H4 (cell line): ENCODE data around the gene XIRP1. TPM values are rescaled to one million over a fixed set of nuclear protein-coding genes. Genes with fewer than 3 reads are reported as not detected.

Experiments
- DNase-seq: peaks from one replicate; pipeline ENCODE4 v3.0.0-alpha.2; 2015; ENCODE audit warnings: low spot score
- total RNA-seq: library from RNA; depleted of rRNA; stranded (reverse); fragments of >200 nt; shearing (Covaris generic); gene quantifications from 2 replicates; pipeline ENCODE4 v1.2.3, GENCODE V29; 2014

The XIRP1 gene
- total RNA-seq, 1 experiment from 2014 or later = not detected

DNA sequence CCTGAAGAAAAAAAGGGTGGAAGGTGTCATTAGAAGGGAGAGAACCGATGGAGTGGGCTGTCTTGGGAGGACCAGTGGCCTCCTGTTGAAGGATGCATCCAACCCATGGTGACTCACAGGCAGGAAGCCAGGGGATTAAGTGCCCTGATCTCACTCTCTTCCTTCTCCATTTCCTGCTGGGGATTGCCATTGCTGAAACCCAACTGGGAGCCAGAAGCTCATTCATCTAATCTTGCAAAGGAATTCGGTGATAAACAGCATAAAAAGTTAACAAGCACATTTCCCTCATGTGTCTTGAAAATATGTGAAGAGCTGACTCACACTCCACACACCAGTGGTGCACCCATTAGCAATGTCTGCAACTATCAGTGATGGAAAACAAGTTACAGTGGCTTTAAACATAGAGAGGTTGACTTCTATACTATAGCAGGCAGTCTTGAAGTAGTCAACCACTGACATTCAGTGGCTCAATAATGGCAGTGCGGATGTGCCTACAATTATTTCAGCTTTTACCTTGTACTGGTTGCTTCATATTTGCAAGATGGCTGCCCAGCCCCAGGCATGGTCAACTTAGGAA lies 26.2 kb downstream of the XIRP1 start:
- DNase-seq = peak; percentile 78

DNA sequence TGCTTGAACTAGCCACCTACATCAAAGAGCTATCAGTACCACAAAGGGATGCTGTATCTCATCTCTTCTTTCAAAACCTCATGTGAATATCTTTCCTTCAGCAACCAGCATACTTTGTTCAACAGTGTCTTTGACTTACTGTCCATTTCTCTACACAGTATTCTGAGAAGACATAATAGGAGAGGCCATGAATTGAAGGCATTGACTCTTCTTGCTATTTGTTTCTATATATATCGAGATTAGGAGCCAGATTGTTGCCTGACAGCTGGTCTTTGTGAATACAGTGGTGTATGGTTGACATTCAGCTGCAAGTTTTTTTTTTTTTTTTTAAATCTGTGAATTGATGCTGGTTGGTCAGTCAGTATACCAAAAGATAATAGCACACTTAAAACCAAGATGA lies 26.9 kb downstream of the XIRP1 start:
- no peak for DNase-seq

GRCh38 chr3:39164414-39164813 lies 28.0 kb downstream of the XIRP1 start:
- DNase-seq = no peak

GRCh38 chr3:39158148-39158715 lies 34.2 kb downstream of the XIRP1 start:
- DNase-seq = no peak

DNA sequence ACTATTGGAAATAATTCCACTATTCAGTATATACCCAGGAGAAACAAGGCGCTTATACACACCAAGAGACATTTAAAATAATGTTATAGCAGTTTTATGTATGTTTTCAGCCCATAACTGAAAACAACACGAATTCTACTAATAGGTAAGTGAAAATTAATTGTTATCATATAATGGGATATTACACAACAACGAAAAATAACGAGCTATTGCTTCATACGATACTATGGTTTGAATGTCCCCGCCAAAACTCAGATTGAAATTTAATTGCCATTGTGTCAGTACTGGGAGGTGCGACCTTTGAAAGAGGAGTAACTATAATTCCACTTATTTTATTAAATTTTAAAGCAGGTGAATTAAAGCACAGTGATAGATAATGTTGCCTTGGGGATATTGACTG lies 35.0 kb downstream of the XIRP1 start:
- no peak for DNase-seq

DNA sequence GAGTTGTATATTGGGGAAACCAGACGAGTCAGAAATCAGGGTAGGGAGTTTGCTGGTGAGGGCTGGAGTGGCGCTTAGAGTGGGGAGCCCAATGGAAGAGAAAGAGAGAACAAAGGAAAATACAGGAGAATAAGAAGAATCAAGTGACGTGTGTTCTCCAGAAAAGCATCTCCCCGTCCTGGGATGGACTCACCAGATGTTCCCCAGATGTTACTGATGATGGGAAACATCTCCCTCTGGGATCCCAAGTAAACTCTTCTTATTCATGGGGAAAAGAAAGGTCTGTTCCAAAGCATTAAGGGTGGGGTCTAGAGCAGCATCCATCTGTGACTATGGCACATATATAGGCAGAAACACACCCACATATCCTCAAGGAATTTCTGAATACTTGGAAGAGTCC lies 36.0 kb downstream of the XIRP1 start:
- DNase-seq = no peak

DNA sequence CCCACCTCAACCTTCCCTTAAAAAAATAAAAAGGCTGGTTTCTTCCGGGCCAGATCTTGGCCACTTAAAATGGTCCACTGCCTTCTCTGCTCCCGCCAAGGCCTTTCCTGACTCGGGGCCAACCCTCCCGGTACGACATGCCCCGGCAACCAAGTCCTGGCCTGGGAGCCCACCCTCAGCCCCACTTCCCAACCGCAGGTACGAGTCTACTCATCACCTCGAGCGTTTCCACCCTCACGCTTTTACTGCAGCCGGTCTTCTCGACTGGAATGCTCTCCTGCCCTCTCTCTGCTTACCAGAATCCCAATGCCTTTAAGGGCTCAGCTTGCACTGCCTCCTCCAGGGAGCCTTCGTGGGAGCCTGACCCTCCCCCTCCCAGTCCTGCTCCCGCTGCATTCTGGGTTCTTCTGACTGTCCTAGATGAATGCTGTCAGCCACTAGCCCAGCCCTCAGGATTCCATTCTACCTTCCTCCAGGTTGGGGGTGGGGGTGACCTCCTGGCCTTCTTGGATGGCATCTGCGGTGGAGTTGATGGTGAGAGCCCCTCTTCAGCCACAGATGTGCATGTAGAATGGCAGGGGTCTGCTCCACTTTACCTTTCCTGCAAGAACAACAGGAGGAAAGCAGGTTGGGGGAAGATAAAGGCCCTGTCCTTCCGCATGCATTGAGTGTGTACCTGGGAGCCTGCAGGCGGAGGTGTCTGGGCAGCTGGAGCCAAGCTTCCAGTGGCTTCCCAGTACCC lies 37.9 kb downstream of the XIRP1 start:
- DNase-seq = no peak

- no peak for DNase-seq
These were observed 38.5 kb downstream of the XIRP1 start for GRCh38 chr3:39153977-39154279.

DNA sequence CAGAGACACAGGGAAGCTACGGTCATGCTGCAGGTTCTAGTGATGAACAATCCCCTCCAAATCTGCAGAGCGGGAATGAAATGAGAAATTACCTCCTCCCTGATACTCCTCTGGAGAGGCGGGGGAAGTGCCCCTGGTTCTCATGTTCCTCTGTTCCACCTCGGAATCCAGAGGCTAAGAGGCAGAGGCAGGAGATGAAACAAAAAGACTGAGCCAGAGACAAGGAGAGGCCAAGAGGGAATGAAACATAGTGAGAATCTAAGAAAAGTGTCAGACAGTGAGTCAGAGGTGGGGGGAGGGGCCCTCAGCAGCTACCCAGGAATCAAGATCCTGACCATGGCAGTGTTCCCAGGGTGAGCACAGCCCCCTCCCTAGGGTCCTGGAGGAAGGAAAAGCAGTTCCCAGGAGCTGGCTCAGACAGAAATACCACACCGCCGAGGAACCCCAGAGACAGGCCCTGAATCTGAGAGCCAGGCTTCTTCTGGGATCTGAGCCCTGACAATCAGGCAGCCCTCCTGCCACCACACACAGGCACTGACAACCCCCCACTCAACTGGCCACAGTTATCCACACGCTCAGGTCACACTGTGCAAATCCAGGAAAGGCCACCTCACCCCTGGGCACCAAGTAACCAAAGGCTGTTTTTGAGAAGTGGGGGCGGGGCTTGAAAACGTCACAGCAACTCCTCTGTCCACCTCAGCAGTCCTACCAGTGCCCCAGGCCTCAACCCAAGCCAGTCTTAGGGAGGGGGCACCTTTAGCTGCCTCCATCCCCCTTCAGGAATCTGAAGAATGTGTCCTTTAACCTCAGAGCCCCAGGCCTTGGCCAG lies 41.4 kb downstream of the XIRP1 start:
- peak; percentile 86 for DNase-seq

DNA sequence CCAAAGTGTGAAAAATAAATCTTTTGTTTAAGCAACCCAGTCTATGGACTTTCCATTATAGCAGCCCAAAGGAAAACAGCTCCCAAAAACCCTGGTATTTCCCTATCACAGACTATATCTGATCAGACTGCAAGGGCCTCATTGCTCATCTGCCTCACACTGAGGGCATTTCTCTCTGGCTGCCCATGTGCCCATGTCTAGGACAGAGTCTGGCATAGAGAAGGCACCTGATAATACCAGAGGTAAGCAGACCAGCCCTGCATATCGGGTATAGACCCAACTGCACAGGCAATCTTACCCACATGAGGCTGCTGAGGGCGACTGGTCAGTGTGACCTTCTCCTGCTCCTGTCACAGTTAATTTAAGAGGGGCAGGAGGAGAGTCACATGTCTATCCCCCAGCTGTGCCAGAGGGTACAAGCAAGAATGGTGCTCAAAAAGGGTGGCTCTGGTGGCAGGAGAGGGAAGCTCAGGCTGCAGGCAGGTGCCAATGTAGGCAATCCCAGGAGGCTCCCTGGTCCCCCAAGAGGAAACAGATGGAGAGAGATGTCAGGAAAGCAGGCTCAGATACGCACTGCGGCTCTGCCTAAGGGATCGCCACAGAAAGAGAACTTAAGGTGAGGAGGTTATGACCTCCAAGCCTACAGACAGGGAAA lies 42.1 kb downstream of the XIRP1 start:
- DNase-seq = no peak

DNA sequence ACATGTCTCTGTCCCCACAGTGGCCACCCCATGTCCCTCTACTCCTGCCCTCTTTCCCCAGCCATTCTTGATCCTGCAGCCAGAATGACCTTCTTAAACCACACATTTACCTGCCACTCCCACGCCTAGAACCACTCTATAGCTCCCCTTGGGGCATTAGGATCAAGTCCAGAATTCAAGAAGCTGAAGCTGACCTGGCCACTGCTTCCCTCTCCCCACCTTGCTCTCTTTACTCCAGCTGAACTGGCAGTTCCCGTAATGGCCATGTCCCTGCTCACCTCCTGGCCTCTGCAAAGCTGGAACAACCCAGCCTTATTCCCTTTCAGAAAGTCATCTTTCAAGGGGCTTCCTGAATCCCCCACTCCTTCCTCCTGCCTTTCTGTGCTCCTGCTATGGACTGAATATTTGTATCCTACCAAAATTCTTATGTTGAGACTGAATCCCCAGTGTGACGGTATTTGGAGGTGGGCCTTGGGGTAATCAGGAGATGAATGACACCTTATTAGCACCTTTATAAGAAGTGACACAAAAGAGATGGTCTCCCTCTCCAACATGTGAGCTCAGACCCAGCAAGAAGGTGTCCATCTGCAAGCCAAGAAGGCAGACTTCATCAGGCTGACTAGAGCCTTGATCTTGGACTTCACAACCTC lies 42.8 kb downstream of the XIRP1 start:
- no peak for DNase-seq

DNA sequence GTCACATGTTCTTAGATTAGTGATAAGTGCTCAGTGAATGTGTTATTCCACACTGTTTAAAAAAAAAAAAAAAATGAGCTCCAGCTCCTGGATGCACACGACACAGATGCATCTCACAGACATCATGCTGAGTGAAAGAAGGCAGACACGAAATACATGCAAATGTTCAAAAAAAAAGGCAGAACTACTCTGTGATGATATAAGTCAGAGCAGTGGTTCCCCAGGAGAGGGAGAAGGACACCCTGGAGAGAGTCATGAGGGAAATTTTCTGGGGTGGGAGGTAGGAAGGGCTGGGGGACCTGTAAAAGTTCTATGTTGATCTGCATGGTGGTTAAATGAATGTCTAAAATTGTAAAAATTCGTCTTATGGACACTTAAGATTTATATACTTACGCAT lies 43.3 kb downstream of the XIRP1 start:
- no peak for DNase-seq

DNA sequence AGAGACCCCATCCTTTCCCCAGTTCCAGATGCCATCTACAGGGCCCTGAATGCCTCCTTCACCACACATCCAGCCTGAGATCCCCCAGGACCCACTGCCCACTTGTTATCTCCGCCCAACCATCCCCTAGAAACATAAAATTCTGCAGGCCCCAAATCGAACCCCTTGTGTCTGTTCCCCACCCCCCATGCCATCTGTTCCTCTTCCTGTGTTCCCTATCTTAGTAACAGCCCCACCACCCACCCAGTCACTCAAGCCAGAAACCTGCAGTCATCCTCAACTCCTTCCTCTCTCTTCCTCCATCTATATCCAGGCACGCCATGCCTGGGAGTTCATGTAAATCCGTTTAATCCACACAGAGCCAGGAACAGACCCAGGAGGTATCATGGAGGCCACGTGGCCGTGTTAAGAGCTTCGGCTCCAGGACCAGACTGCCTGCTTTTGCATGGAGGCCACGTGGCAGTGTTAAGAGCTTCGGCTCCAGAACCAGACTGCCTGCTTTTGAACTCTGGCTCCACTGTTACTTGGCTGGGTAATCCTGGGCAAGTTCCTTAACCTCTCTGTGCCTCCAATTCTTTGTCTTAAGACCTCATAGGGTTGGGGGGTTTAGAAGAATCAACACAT lies 43.8 kb downstream of the XIRP1 start:
- no peak for DNase-seq

DNA sequence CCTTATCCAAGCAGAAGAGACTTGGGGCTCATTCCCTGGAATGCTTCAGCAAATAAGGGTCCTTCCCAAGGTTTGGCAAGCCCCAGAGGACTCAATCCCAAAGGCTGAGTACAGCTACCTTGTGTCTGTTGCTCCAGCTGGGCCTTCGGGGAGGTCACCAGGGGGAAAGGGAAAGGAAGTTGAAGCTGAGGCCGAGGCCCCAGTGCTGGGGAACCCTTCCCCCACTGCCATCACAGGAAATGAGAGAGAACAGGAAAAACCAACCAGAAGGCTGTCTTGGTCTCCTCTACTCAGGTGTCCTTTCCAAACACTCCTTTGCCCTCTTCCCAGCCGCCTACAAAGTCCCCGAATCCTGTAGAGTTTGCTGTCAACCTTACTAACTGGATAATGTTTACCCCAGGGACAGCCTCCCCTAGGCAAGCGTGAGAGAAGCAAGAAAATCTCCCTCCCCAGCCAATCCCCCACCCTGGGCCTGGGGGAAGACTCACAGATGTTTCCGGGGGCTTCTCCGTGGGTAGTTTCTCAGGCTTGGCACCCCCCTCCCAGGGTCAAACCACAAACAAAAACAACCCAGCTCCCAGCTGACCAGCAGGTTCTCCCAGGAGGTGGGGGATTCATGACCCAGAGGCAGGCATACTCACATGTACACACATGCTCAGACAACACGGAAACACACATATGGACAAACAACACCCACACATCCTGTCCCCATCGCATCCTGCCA lies 44.5 kb downstream of the XIRP1 start:
- DNase-seq = peak; percentile 41

DNA sequence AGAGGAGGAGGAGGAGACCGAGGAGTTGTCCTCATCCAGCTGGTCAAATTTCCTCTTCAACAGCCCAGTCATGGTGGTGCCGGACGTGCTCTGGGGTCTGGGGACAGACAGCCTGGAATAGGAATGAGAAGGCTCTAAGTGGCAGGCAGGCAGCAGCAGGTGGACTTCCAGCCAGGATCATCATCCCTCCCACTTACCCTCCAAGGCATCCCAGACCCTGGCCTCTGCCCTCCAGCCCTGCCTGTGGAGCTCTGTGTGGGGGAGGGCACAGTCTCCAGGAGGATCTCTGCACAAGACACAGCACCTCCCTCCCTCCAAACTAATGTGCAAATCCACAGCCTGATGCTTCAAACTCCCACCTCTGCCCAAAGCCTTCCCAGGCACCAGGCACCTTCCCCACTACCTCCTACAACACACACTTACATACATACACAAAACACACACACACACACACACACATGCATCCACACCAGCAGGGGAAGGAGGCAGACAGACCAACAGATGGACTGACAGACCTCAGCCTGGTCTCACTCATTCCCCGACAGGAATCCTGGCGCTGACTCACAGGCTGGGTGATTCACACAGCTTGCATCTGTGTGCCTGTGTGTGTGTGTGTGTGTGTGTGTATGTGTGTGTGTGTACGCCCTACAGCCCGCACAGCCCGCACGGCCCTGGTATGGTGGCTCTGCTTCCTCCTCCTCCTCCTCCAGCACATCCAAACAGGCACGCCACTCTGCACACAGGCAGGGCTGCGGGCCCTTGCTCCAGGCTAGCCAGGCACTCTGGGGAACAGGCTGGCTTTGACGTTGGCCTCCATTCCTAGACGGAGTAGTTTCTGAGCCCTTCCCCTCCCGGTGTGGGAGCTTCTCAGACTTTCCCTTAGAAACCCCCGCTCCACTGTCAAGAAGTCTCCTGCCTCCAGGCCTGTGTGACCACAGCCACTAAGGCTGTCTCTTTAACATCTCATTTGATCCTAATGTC lies 45.5 kb downstream of the XIRP1 start:
- DNase-seq = peak; percentile 89

- DNase-seq = no peak
These were observed 46.3 kb downstream of the XIRP1 start for GRCh38 chr3:39146083-39146501.

DNA sequence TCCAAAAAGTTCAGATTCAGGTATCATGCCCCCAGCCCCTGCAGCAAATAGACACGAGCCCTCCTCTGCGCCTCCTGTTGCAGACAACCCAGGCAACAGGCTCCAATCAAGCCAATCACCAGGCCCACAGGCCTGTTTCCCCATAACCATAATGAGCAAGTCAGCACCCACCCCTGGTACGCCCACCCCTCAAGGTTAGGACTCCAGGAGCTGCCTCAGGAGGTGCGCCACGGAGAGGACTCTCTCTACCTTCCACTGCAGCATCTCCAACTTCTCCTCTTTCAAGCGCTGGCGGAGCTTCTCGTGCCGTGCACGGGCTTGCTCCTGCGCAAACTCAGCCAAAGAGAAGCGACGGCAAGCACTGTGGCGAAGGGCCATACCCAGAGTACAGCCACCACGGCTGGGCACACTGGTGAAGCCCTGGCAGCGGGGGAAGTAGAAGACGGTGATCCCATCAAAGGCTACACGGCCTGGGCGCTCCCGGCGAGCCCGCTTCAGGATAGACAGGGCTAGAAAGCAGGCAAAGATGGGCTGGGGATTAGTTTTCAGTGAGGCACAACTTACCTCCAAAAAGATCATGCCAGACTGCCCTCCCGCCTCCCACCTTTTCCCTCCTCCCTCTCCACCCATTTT lies 47.5 kb downstream of the XIRP1 start:
- no peak for DNase-seq

DNA sequence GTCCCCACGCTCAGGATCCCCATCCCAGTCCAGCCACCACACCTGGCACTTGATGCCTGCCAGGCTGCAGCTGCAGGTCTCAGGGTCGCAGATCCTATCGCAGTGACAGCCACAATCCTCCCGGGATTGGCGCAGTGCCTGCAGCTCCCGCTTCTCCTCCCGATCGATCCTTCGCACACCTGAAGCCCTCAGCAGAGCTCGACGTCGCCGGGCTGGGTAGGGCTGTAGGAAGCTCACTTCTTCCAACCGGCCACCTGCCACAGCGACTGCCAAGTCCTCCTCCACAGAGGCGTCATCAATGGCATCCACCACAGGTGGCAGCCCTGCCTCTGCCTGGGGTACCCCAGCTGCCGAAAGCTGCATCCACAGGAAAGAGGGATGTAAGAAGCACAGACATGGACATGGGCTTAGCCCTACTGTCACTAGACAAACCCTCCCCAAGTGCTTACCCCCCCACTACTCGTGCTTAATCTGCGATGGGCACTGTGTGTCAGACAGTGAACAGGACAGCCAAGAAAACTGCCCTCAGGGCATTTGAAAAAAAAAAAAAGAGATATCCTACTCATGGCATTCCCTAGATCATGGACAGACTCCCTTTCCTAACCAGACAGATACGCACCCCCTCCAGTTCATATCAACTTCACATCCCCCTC lies 48.2 kb downstream of the XIRP1 start:
- DNase-seq = no peak
